HG03159 (cell line): ENCODE measurements around the gene PROS1.
A peak's percentile ranks its signal among the peaks of the same experiment; 100 is the strongest.

Experiments used
- ATAC-seq: cut with Tn5 transposase; IDR thresholded peaks from one replicate; pipeline ENCODE4 v1.9.1; 2021; ENCODE audit warnings: mild to moderate bottlenecking, moderate library complexity; ENCODE audit not compliant: unreplicated experiment

PROS1 gene

GRCh38 chr3:93973131-93974126 lies at the start of gene PROS1:
TSS of gene PROS1 (minus strand) at chr3:93973896. CDS start at chr3:93973749, 147 bp downstream.
- peak; percentile 81 for ATAC-seq

GRCh38 chr3:94020293-94020692 lies 46.6 kb upstream of the PROS1 start:
- no peak for ATAC-seq

GRCh38 chr3:94019659-94020058 lies 46.0 kb upstream of the PROS1 start:
- ATAC-seq: no peak

GRCh38 chr3:94015025-94015424 lies 41.3 kb upstream of the PROS1 start:
- no peak for ATAC-seq

- no peak for ATAC-seq
Observed at GRCh38 chr3:94012185-94012584, 38.5 kb upstream of the PROS1 start.

GRCh38 chr3:94011233-94011711 lies 37.6 kb upstream of the PROS1 start:
- ATAC-seq: no peak

- ATAC-seq: no peak
Observed at GRCh38 chr3:94009608-94010007, 35.9 kb upstream of the PROS1 start.

GRCh38 chr3:94008253-94008652 lies 34.6 kb upstream of the PROS1 start:
- ATAC-seq: no peak

GRCh38 chr3:94004301-94004910 lies 30.7 kb upstream of the PROS1 start:
- ATAC-seq: peak; percentile 95

GRCh38 chr3:94001827-94002495 lies 28.3 kb upstream of the PROS1 start:
- ATAC-seq: no peak

GRCh38 chr3:94001191-94001590 lies 27.5 kb upstream of the PROS1 start:
- no peak for ATAC-seq

- no peak for ATAC-seq
Observed at GRCh38 chr3:93994056-93994455, 20.4 kb upstream of the PROS1 start.

GRCh38 chr3:93992207-93992606 lies 18.5 kb upstream of the PROS1 start:
- ATAC-seq: no peak

- ATAC-seq: no peak
Observed at GRCh38 chr3:93991631-93992030, 17.9 kb upstream of the PROS1 start.

- ATAC-seq: no peak
Observed at GRCh38 chr3:93989241-93989640, 15.5 kb upstream of the PROS1 start.

- no peak for ATAC-seq
Observed at GRCh38 chr3:93988764-93989163, 15.1 kb upstream of the PROS1 start.

- ATAC-seq: no peak
Observed at GRCh38 chr3:93988283-93988682, 14.6 kb upstream of the PROS1 start.

- no peak for ATAC-seq
Observed at GRCh38 chr3:93984618-93985017, 10.9 kb upstream of the PROS1 start.

GRCh38 chr3:93983408-93983807 lies 9.7 kb upstream of the PROS1 start:
- ATAC-seq: no peak

- no peak for ATAC-seq
Observed at GRCh38 chr3:93981649-93982048, 8.0 kb upstream of the PROS1 start.
